ENCODE results near the gene SGCD.

Gene SGCD

DNA sequence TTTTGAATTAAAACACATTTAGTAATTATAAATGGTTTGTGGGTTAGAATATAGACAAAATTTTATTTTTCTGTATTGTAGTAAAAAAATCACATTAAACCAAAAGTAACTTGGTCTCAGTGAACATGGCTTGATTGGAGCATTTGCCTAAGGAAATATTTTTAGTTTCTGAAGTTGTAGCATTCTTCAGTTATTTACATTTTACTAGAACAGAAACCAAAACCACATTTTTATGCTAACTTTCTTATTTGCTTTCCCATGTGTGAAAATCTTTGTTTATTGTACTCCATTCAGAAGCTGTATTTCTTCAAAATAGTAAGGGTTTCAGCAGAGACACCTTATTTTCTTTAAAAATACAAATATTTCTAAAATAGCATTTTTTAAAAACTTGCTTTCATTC lies 129.9 kb downstream of the SGCD start:
- no peak for DNase-seq

DNA sequence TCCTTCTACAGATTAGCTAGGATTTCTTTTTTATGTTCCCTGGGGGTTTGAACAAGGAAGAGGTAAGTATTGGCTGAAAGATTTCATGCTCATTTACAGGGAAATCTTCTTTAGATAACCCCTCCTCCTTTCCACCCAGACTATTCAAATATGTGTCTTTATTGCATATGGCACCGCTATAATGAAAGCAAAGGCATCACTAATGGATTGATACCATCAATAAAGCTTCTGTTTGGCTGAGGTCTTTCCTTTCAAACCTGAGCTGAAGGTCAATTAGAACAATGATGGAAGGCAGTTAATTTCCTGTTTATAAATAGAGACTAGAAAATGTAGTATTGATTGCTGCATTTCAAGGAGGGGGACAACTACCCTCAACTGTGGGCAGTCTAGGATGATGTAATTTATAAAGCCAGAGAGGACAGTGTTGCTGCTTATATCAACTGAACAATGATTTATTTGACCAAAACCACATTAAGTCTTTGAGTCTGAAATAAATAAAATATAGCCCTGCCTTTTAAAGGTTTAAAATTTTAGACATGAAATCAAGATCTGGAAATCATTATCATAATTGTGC lies 132.9 kb downstream of the SGCD start:
- DNase-seq: no peak

DNA sequence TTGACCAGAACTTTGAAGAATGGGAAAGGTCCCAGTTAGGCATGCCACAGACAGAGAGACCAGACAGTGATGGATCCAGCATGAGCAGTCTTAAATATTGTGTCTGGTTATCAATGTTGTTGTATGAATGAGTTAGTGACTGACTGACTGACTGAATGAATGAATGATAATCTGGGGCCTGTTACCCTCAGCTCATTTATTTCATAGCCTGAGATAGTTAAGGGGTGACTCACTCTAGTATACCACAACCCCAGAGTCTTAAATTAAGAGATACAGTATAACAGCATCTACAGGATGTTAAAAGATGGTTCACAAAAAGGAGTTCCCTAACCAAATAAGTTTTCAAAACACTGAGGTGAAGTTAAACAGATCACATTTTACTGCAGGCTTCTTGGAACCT lies 133.5 kb downstream of the SGCD start:
- no peak for DNase-seq

DNA sequence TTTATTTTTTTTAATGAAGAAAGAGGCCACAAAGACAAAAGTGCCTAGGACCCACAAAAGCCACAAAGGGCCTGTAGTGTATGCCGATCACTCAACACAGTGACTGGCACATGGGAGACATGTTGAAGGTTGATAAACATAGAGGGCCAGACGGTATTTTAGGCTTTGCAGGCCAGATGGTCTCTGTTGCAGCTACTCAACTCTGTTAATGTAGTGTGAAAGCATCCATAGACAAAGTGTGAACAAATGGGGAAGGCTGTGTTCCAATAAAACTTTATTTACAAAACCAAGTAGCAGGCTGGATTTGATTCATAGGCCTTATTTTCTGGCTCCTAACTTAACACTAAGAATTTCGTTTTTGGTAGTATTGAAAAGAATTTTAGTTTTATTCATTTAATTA lies 139.9 kb downstream of the SGCD start:
- DNase-seq: no peak

DNA sequence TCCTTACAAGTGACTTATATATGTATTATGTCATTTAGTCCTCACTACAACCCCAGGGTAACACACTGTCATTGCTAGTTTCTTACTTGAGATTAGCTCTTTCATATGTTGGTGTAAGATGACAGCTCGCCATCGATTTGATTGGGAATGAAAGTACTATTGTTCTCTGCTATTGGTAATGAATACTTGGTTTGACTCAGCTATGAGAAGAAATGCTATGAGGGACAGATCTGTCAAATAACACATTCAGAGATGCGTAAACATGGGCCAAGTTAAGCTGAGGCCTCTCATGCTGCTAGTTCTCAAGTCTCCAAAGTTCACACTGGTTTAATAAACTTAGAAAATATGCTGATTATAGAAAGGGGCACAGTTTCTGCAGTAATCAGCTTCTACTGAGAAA lies 142.7 kb downstream of the SGCD start:
- DNase-seq: no peak

DNA sequence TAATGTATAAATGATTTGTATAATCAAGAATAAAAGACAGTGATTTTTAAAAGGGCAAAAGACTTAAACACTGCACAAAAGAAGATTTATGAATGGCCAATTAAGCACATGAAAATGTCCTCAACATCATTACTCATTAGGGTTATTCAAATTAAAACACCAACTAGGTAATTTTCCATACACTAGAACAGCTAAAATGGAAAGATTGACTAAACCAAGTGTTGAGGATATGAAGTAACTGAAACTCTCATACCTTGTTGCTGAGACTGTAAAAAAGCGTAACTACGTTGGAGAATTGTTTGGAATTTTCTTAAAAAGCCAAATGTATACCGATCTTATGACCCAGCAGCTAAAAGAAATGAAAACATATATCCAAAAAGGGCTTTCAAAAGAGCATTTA lies 144.9 kb downstream of the SGCD start:
- DNase-seq: no peak

DNA sequence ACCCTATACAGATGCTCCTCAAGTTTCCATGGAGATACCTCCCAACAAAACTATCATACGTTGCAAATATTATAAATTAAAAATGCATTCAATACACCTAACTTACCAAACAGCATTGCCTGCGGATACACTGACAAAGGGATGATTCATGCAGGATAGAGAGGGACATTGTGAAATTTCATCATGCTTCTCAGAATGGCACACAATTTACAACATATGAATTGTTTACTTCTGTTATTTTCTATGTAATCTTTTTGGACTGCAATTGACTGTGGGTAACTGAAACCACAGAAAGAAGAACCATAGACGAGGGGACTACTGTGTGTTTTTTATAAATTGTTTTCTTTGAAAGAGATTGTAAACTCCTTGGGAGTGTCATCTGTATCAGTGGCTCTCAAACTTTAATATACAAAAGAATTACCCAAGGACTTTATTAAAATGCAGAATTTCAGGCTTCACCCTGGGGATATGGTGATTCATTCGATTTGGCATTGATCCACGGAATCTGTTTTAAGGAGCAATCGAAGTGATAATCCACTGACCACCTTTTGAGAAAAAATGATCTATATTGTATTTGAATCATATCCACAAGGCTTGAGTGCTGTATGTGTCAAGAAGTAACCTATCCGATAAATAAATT lies 146.4 kb downstream of the SGCD start:
- no peak for DNase-seq

DNA sequence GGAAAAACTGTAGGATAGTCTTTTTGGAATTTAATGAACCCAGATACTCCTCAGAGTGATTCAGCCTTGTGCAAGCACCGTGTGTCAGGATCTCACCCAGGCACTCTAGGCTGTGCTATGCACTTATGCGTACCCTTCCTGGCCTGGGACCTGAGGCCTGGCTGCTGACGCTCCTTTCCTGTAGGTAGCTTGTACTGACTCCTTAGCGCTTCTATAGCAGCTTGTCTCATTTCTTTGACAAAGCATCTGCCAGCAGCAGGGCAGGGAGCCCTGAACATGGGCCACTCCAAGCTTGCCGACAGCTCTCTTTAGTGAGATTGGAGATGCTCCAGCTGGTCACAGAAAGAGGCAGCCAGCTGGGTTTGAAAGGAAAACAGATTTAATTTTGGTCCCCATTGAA lies 147.3 kb downstream of the SGCD start:
- DNase-seq: peak in 52 of 58 donors; percentile 9 to 85 (median 49)

DNA sequence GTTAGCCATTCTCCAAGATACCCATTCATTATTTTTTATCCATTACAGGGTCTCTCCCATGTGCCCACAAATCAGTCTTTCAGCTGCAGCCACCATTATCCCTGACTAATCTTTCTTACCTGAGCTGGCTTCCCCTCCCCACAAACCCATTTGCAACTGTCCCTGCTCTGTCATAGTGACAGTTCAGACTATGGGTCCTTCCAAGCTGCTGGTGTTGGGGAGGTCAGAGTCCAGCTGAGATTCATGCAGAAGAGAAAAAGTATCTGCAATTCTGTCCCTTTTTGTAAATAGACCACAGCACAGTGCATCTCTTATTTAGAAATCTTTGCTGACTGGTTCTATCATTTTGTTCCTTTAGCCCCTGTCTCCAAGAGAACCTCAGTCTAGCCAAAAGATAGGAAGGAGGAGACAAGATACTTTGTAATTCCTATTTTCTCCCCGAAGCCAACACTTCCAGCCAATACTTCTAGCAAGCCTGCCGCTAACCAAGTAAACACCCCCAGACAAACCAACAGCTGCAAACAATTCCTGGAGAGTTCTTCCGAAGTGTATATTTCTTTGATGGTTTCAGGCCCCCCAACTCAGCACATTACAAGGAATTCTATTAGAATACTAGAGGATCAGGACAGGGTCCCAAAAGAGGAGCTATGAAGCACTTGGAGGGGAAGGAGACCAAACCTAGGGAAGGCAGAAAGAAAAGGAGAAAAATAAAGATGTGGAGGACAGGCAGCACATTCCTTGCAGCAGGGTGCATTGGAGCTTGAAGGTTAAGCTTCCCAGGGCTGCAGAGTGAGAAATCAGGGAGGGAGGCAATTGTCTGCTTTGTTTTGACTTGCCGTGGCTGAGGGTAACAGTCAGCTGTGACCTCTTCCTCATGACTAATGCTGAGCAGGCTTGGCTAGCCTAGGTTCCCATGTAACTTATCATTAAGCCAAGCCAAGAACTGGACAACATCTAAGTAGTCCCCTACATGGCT lies 148.5 kb downstream of the SGCD start:
- peak in 8 of 58 donors; percentile 2 to 49 (median 16) for DNase-seq

DNA sequence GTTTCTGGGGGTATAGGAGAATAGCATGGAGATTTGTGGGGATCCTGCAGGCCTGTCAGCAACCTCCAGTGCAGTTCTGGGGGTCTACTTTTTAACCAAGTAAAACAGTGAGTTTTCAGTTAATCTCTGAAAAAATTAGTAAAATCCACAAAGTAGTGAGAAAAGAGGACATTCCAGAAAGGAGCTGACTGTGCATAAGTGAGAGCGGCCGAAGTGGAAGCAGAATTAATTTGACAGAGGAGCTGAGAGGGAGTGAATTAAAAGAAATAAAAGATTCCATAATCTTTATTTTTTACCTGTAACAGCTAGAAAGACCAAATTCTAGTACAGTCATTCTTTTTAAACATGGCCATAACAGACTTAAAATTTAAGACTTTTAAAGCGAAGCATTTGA lies 149.2 kb downstream of the SGCD start:
- DNase-seq: no peak

DNA sequence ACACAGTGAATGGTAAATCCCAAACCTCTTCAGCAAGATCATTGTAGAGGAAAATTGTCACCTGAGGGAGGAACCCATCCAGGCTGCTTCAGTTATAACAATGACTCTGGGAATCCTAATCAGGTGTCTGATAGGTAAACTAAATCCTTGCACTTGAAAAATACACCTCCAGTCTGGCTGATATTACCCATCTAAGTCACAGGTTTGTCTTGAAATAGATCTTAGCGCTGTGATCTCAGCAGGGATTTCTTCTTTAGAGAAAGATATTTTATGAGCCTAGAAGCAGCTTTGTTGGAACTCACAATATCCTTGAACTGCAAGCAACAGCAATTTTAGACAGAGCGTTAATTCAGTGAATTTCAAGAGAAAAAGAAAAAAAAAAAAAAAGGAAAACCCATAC lies 149.7 kb downstream of the SGCD start:
- no peak for DNase-seq

DNA sequence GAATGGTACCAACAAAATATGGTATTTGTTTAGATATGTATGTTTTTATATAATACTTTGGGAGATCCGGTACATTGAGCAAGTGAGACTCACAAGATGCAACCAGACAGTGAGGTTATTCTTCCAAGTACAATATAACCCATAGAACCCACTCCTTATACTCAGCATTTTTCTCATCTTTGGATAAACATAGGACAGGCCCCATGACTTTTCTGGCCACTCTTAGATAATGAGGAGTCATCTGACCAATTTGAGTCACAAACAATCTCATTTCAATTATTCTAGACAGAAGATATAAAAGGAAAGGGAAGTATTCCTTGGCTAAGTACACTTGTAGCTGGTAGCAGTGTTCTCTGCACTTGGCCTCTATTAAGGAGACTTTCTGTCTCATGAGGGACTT lies 150.2 kb downstream of the SGCD start:
- no peak for DNase-seq

DNA sequence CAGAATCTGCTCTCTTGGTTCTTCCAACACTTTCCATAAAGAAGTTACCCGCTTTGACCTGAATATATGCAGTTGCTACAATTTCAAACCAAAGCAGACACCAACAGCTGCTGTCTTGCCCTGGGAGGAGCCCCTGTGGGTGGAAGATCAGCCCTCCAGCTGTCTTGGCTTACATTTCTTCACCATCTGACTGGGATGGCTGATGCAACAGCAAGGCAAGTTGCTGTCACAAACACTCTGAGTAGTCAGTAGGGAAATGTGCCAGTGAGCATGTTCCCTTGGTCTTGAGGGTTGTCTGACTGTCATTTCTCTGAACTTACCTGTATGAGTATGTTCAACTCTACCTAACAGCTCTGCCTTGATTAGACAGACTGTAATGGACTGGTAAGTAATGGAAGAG lies 152.9 kb downstream of the SGCD start:
- no peak for DNase-seq

DNA sequence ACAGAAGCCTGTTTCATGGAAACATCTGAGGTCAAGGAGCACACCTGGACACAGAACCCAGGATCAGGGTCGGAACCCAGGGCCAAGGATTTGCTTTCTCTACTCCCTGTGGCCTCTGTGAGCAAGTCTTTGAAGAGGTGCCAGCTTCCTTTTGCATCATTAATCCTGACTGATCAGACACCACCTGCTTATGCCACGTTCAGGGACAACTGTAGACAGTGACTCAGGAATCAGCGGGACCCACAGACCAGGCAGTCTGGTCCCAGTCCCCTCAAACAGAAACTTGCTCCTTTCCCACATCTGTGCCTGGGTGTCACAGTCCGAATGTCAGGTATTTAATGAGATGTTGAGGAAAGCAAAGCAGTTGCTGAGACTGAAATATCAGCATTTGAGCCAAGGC lies 154.8 kb downstream of the SGCD start:
- DNase-seq: no peak

DNA sequence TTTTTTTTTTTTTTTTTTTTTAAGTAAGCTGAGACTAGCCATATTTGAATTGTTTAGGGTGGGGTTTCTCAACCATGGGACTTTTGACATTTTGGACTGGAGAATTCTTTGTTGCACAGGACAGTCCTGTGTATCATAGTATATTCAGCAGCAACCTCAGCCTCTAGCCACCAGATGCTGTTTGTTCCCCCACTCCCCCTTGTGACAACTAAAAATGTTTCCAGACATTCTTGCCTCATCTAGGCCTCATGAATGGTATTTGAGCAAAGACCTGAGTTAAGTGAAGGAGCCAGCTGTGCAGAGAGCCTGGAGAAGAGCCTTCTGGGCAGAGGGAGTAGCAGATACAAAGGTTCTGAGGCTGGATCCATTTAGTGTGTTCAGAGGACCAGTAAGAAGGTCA lies 155.9 kb downstream of the SGCD start:
- no peak for DNase-seq

DNA sequence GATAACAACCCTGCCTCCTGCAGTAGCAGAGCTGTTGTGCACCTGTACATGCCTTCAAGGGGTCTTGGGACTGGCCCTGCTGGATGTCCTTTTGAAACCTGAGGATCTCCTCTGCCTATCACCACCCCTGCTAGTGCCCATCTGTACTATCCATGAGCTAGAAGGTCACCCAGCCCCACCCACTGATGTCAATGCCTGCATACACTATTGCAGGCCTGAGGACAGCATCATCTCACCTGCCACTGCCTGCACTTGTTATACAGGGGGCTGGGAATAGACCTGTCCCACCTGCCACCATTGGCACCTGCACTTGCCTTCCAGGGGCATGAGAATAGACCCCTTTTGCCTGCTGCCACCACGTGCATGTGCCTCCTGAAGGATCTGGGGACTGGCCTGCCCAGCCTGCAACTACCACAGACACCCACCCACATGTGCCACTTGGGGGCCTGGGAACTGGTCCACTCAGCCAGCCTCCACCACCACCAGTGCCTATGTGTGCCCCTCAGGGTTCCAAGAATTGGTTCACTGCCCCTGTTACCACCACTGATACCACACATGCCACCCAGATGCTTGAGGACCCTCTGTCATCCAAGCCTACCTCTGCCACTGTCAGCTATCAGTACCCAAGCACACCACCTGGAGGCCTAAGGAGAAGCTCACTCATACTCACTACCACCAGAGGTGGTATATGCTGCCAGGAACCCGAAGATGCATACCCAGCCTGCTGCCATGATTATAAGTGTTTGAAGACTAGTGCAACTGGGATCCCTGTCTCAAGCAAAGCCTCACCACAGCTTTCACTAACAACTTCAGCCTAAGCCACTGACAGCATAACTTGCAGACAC lies 159.7 kb downstream of the SGCD start:
- DNase-seq: no peak

DNA sequence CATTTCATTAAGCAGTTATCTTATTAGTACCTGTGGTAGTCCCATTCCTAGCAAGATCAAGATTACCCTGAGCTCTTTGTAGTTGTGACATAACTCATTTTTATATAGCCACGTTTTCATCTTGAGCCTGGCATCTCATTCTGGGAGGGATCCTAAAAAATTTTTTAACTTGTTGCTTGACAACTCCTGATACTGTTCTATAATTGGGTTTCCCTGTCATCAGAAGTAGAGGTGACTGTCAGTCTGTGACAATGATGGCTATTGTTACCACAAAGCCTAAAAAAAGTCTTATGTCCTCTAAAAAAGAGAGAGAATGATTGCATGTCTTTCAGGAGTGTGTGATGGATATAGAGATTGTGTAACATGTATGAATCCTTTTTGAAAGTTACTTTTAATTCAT lies 164.8 kb downstream of the SGCD start:
- no peak for DNase-seq

DNA sequence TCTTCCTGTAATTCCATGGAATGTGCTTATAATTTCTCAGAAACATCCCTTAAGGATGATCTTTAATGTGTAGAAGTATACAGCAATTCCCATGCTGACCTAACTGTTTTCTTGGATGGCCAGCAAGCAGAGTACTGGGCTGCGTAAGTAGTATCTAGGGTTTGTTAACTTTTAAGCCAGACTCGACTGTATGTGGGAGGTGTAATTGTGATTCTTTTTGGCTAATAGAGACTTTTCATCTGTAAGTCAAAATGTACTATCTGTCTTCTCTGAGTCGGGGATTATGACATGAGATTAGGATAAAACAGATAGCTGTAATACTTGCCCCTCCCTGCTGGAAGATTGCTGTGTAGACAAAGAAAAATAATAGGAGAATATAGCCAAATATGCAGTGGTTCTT lies 169.3 kb downstream of the SGCD start:
- DNase-seq: no peak

DNA sequence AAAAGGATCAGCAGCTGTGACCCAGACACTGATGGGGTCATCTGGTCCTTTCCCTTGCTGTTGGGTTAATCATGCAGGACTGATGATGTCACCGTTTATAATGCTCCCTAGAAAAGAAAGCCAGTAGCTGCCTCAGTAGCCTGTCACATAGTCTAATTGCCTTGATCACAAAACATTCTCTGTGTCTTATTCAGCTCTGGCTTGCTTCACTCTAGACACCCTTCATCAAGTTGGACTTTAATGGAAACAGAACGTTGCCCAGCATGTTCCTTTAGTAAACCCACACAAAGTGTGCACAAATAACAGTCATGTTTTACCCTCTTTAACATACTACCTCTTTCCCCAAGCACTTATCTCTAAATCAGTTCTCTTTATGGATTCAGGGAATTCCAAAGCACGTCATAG lies 170.8 kb downstream of the SGCD start:
- peak in 11 of 58 donors; percentile 10 to 44 (median 17) for DNase-seq

DNA sequence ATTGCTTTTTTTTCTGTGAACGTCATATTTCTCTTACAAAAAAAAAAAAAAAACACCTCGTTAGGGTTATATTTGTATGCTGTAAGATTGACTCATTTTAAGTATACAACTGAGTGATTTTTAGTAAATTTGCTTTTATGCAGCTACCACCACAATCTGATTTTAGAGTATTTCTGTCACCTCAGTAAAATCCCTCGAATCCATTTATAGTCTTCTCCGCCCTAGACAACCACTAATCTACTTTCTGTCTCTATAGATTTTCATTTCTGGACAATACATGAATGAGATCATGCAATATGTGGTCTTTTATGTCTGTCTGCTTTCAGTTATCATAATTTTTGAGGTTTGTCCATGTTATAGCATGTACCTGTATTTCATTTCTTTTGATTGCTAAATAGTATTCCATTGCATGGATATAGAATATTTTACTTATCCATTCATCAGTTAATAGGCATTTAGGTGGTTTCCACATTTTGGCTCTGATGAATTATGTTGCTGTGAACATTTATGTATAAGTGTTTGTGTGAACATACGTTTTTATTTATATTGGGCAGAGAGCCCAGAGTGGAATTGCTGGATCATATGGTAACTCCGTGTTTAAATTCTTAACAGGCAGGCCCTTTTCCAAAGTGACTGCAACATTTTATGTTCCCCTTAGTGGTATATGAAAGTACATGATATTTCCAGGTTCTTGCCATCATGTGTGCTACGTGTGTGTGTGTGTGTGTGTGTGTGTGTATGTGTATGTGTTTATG lies 171.4 kb downstream of the SGCD start:
- DNase-seq: no peak

DNA sequence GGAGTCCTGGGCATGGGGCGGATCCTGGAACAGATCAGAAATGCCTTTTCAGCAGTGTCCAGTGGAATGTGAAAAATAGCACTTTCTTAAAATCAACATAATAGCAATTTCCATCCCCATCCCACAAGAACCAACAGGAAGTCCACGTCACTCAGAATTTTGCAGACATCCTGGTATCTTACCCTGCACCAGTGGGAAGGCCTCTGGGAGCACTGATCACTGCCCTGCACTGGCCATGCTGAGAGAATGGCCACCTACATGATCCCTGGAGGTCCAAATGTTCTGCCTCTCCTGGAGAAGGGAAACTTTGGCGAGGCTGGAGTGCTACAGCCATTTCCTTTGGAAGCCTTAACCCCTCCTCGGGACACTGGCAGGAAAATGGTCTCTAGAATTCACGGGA lies 173.8 kb downstream of the SGCD start:
- DNase-seq: no peak
